ENCODE data around the gene PUSL1.
A peak's percentile ranks its signal among the peaks of the same experiment; 100 is the strongest.

PUSL1 gene

DNA sequence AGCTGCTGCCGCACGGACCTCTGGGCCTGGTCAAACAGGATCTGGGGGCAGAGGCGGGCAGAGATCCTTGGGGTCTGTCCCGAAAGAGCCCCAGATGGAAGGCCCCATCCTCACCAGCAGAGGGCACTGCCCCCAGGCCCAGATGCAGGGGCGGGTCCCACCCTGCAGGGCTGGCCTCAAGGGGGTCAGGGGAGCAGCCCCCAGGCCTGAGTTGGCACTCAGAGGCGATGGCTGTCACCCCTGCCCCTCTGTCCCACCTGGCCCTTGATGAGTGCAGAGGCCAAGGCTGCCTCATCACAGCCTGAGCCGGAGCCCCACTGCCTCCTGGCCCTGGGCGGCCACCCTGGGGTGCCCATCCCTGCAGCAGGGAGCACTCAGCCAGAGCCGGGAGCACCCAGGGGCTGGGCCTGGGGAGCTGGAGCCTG lies 6.4 kb upstream of the PUSL1 start:
- H3K36me3 ChIP-seq = peaks cover 36% of the 10 kb centered on the region
- H3K9me3 ChIP-seq = no peaks in the 10 kb centered on the region
- H3K27me3 ChIP-seq = no peaks in the 10 kb centered on the region
- no peak overlapping the region for H3K4me3 ChIP-seq (ENCODE audit: low read depth, low read length)
- no peak for DNase-seq
- peaks cover 20% of the 10 kb centered on the region for H3K4me1 ChIP-seq
- TF ChIP-seq, protein P1, sequence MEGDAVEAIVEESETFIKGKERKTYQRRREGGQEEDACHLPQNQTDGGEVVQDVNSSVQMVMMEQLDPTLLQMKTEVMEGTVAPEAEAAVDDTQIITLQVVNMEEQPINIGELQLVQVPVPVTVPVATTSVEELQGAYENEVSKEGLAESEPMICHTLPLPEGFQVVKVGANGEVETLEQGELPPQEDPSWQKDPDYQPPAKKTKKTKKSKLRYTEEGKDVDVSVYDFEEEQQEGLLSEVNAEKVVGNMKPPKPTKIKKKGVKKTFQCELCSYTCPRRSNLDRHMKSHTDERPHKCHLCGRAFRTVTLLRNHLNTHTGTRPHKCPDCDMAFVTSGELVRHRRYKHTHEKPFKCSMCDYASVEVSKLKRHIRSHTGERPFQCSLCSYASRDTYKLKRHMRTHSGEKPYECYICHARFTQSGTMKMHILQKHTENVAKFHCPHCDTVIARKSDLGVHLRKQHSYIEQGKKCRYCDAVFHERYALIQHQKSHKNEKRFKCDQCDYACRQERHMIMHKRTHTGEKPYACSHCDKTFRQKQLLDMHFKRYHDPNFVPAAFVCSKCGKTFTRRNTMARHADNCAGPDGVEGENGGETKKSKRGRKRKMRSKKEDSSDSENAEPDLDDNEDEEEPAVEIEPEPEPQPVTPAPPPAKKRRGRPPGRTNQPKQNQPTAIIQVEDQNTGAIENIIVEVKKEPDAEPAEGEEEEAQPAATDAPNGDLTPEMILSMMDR (IDR thresholded peaks at IDR 0.05; ENCODE audit: low read depth, low read length) = peak; percentile 49

DNA sequence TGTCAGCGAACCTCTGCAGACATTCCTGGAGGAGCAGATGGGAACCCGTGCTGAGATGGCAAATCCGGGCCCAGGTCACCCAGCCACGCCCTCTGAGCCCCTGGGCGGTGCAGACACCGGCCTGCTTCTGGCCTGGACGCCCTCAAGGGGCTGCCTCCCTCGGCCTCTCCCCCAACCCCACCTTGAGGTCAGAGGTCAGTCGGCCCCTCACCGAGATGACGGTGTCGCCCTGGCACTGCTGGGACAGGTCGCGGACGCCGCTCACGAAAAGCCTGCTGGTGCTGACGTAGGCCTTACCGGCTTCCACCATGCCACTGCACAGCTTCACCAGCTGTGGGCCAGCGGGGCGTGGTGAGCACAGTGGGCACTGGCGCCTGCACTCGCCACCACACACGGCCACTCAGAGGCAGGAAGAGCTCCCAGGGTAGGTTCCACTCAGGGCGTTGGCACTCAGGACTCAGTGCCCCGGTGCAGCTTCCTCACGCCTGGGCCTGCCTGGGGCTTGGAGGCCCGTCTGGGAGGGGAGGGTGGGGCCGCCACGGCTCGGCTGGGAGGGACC lies 5.4 kb upstream of the PUSL1 start:
- Histone ChIP-seq H3K9me3 (no peaks in the 10 kb centered on the region), H3K4me3 (ENCODE audit: low read depth, low read length) (no peak overlapping the region), H3K27me3 (no peaks in the 10 kb centered on the region), H3K4me1 (peaks cover 20% of the 10 kb centered on the region), H3K36me3 (peaks cover 31% of the 10 kb centered on the region)
- no peak for DNase-seq
- TF ChIP-seq, protein P1 (IDR thresholded peaks at IDR 0.05; ENCODE audit: low read depth, low read length) = no peak

DNA sequence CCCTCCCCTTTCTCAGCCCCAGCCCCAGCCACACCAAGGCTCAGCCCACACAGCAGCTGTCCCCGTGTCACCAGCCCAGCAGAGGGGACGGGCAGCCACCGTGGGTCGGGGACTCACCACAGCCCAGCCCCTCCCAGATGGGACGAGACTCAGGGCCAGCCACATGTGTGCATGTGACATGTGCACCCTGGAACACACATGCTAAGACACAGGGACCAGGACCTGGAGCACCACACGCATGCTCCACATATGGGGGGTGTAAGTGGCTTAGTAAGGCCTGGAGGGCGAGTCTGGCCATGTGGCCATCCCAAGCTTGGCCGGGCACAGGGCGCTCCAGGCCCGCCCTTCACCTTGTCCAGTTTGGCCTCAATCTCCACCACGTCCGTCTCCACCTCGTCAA lies 4.7 kb upstream of the PUSL1 start:
- Histone ChIP-seq H3K27me3 (no peaks in the 10 kb centered on the region), H3K9me3 (no peaks in the 10 kb centered on the region), H3K4me1 (peaks cover 17% of the 10 kb centered on the region), H3K4me3 (ENCODE audit: low read depth, low read length) (peak overlapping the region; percentile 90), H3K36me3 (peaks cover 27% of the 10 kb centered on the region)
- TF ChIP-seq, protein P1 (IDR thresholded peaks at IDR 0.05; ENCODE audit: low read depth, low read length) = no peak
- no peak for DNase-seq

DNA sequence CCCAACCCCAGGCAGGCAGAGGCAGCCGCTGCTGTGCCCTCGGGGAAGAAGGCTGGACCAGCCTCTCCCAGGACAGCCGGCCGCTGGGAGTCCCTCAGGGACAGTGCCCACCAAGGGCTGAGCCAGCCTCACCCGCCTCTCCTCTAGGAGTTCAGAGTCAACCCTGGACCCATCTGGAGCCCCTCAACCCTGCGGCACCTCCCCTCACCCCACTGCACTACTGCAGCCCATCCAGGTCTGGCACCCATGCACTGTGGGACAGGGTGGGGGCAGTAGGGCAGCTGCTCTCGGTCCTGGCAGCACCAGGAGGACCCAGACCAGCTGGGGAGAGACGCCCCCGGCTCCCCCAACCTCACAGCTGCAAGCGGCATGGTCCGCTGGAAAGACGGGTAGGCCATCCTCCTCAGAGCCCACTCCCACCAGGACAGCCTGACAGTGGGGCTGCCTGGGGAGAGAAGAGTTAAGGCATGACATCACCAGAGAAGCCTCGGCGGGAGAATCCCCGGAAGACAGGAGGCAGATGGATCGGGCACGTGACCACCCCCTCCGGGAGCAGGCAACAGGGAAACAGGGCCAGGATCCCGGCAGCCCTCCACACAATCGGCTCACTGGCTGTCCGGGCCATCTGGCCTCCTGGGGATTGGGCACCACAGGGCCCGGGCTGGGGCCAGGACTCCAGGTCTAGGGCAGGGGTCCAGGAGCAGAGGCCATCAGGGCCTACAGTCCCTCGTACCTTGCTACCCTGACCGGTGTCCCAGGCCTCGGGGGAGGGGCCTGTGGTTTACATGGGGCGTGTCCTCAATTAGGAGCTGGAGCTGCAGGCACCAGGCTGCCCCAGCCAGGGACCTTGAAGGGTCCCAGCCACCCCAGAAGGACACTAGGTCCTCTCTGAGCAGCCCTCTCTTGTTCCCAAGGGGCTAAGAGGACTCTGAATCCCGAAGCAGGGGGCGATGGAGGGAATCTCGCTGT lies 3.8 kb upstream of the PUSL1 start:
- peak; percentile 97 for DNase-seq
- Histone ChIP-seq H3K4me1 (peaks cover 10% of the 10 kb centered on the region), H3K4me3 (ENCODE audit: low read depth, low read length) (peak overlapping the region; percentile 90), H3K9me3 (no peaks in the 10 kb centered on the region), H3K36me3 (peaks cover 22% of the 10 kb centered on the region), H3K27me3 (no peaks in the 10 kb centered on the region)
- TF ChIP-seq, protein P1 (IDR thresholded peaks at IDR 0.05; ENCODE audit: low read depth, low read length) = no peak

DNA sequence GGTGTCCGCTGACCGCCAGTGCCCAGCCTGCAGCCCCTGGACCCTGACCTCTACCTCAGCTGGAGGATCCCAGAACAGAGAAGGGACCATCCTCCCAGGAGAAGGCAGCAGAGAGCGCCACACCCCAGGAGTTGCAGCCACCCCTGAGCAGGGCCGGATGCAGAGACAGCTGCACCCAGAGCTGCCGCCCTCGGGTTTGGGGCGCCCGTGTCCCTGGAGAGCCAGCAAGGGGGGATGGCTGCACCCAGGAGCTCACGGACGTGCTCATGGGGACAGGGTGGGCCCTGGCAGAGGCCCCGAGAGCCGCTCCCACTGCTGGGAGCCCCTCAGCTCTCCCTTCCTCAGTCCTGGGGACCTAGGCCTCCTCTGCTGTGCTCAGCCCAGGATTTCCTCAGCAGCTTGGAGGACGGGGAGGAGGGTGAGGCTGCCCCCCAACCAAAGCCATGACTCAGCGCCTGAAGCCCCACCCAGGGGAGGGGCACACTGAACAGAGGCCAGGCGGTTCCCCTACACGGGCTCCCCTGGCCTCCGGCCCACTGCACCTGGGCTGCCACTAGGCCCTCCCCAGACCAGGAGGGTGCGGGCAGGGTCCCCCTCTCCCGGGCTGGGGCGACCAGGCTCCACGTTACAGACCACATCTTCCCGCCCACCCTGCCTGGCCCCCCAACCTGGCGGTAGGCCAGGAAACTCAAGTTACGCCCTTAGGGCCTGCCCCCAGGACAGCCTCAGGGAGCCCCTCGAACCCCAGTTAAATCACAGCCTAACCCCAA lies 2.9 kb upstream of the PUSL1 start:
- peaks cover 25% of the 10 kb centered on the region for H3K36me3 ChIP-seq
- peaks cover 9% of the 10 kb centered on the region for H3K4me1 ChIP-seq
- no peaks in the 10 kb centered on the region for H3K27me3 ChIP-seq
- TF ChIP-seq, protein P1 (IDR thresholded peaks at IDR 0.05; ENCODE audit: low read depth, low read length) = peak; percentile 17; the same call in 1 of the 2 replicates
- DNase-seq = peak; percentile 79
- peak overlapping the region; percentile 90 for H3K4me3 ChIP-seq (ENCODE audit: low read depth, low read length)
- H3K9me3 ChIP-seq = no peaks in the 10 kb centered on the region

Data from BE2C (cell line).